ENCODE measurements around the gene TMEM141.
"Not testable (repeated sequence)": the region's sequence is repeated elsewhere in the genome, so short reads cannot be mapped to it uniquely, and the experiment has no call there.

Gene TMEM141

GRCh38 chr9:136820971-136821825 lies 30.1 kb downstream of the TMEM141 start:
- no peak for DNase-seq

- no peak for DNase-seq
These were observed 30.8 kb downstream of the TMEM141 start for GRCh38 chr9:136821826-136822544.

GRCh38 chr9:136823136-136824046 lies 32.2 kb downstream of the TMEM141 start:
- no peak for DNase-seq

GRCh38 chr9:136824496-136825225 lies 33.5 kb downstream of the TMEM141 start:
- DNase-seq: no peak

GRCh38 chr9:136825295-136826187 lies 34.4 kb downstream of the TMEM141 start:
- no peak for DNase-seq

GRCh38 chr9:136826188-136826541 lies 35.0 kb downstream of the TMEM141 start:
- DNase-seq: no peak

GRCh38 chr9:136826703-136827582 lies 35.8 kb downstream of the TMEM141 start:
- DNase-seq: no peak

- no peak for DNase-seq
These were observed 36.8 kb downstream of the TMEM141 start for GRCh38 chr9:136827794-136828473.

GRCh38 chr9:136828474-136829140 lies 37.5 kb downstream of the TMEM141 start:
- DNase-seq: no peak

- DNase-seq: no peak
These were observed 38.3 kb downstream of the TMEM141 start for GRCh38 chr9:136829412-136829811.

GRCh38 chr9:136829981-136830885 lies 39.1 kb downstream of the TMEM141 start:
- no peak for DNase-seq

GRCh38 chr9:136831002-136831719 lies 40.0 kb downstream of the TMEM141 start:
- no peak for DNase-seq

GRCh38 chr9:136831720-136832104 lies 40.6 kb downstream of the TMEM141 start:
- no peak for DNase-seq

GRCh38 chr9:136832581-136832980 lies 41.4 kb downstream of the TMEM141 start:
- no peak for DNase-seq

- not testable (repeated sequence) for DNase-seq
These were observed 42.4 kb downstream of the TMEM141 start for GRCh38 chr9:136833381-136834048.

- DNase-seq: no peak
These were observed 44.2 kb downstream of the TMEM141 start for GRCh38 chr9:136835162-136835931.
